ENCODE measurements around the gene ITPR1.

The ITPR1 gene

DNA sequence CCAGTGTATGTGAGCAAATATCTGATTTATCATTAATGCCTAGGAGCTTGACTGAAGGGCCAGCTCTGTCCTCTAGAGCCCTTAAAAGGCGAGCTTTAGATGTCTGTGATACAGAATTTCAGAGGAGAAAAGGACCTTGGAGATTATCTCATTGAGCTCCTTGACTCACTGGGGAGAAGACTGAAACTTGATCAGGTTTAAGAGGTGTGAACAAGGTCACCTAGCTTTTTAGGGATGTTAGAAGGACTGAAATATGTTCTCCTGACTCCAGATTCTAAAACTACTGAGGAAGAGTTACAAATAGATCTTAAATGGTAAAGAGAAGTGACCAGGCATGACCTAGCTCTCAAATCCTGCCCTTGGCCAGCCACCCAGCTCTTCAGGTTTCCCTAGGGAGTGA, 292.4 kb downstream of the ITPR1 start:
- DNase-seq (ENCODE audit: low spot score), result no peak

DNA sequence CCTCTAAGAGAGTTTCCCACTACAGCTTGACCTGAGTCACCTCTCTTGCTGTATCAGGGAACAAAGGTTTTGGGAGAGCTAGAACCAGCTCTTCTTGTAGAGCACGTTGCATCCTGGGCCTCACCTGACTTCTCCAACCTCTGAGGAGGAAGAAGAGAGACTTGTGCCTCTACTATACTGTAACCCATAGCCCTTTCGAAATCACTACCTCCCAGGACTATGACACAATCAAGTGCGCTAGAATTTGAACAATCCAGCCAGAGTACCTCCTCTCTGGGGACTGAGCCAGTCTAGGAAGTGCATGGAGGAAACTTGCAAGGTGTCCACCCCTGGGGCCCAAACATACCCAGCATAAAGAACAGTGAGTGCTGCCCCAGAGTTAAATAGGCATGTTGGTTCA, 293.3 kb downstream of the ITPR1 start:
- DNase-seq (ENCODE audit: low spot score), result no peak

GRCh38 chr3:4791358-4791757, 298.2 kb downstream of the ITPR1 start:
- no peak for DNase-seq (ENCODE audit: low spot score)

DNA sequence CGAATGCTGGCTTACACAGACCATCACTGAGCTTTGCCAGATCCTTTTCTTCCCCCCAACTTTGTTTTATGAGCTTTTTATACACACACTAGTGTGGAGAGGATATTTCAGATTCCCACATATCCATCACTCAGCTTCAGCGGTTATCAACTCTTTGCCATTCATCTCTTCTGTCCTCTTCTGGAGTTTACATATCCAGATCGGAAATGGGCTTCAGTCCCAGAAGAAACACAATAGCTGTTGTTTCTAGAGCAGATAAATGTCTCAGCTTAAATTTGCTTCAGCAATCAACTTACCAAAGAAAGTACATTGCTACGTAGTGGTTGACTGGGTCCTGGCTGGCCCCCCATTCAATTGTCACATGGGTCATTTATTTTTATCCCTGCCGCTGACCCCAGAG, 300.2 kb downstream of the ITPR1 start:
- no peak for DNase-seq (ENCODE audit: low spot score)

DNA sequence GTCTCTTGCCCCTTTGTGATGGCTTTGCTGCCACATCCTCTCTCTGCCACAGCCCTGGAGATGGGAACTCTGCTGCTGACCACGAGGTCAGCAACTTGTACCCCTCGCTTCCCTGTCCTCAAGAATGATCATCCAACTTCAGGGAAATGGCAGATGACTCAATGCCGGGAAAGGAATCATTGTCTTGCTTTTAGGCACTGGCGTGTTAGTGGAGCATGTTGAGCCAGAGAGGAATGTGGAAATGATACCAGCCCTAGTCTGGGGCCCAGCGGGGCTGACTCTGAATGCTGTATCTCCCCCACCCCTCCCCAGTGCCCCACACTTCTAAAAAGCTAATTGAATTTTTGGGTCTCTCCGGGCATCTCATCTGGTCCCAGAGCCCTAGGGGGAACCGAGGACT, 301.2 kb downstream of the ITPR1 start:
- no peak for DNase-seq (ENCODE audit: low spot score)

DNA sequence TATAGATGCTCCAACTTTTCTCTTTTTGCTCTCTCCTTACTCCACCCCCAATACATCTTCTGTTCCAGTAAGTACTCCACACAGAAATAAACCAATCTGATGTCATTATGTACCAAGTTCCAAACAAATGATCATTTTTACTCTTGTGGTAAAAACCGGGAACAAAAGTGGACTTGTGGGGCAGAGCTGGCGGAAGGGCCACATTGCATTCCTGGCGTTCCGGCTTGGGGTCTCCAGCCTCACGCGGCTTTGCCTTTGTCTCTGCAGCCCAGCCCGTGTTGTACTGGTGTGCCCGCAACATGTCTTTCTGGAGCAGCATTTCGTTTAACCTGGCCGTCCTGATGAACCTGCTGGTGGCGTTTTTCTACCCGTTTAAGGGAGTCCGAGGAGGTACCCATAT, 301.6 kb downstream of the ITPR1 start:
- no peak for DNase-seq (ENCODE audit: low spot score)

DNA sequence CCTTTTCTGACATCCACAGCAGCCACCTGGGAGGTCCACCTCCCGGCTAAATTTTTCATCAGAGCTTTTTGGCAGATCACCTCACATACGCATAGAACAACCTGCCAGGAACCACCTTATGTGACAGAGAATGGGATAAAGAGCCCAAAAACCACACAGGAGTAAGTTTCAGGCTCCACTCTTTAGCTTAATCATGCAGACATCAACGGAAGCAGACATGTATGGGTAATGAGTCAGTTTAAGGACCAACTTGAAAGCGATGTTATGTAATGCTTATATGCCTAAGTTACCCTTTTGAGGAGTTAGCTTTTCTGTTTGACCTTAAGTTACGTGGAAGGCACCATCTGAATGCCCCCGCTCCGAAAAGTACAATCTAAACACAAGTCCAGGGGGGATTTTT, 302.8 kb downstream of the ITPR1 start:
- no peak for DNase-seq (ENCODE audit: low spot score)

- DNase-seq (ENCODE audit: low spot score), result no peak
Measured at GRCh38 chr3:4797201-4797705, 304.1 kb downstream of the ITPR1 start.

- no peak for DNase-seq (ENCODE audit: low spot score)
Measured at GRCh38 chr3:4799266-4800256, 306.4 kb downstream of the ITPR1 start.

GRCh38 chr3:4800595-4800994, 307.4 kb downstream of the ITPR1 start:
- no peak for DNase-seq (ENCODE audit: low spot score)

- DNase-seq (ENCODE audit: low spot score), result no peak
Measured at GRCh38 chr3:4801892-4802291, 308.7 kb downstream of the ITPR1 start.

GRCh38 chr3:4802903-4803302, 309.8 kb downstream of the ITPR1 start:
- no peak for DNase-seq (ENCODE audit: low spot score)

DNA sequence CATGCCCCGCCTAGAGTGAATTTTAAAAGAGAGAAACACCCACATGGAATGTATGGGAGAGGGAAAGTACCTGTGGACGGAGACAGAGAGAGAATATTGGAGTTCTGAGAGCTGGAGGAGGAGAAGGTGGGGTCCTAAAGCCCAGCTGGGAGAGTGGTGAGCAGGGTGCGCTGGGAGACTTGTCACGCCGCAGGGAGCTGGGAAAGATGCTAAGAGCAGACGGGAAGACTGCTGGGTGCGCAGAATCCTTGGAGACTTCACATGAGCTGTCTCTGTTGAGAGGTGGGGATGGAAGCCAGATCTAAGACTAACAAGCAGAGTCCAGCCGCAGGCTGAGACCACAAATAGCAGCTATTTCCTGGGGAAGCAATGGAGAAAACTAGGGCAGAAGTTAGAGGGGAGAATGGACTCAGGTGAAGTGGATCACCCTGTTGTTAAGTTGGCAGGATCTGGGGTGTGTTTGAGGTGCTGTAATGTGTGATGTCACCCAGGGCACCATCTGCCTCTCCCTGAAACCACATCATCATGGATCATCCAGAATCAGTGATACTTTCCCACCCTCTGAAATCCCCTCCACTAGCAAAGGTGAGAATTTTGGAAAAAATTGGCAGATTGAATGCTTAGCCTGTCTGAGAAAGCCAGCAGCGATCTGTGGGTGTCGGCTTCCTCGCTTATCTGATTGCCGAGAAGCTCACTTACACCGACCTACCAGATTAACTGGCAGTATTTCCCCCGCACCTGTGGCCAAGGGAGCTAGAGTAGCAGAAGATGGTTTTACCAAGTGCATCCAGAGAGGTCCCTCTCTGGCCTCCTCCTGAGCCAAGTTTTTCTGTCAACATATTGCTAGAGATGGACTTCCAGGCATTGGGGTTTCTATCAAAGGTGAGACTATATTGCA, 311.3 kb downstream of the ITPR1 start:
- DNase-seq (ENCODE audit: low spot score), result peak; percentile 22

DNA sequence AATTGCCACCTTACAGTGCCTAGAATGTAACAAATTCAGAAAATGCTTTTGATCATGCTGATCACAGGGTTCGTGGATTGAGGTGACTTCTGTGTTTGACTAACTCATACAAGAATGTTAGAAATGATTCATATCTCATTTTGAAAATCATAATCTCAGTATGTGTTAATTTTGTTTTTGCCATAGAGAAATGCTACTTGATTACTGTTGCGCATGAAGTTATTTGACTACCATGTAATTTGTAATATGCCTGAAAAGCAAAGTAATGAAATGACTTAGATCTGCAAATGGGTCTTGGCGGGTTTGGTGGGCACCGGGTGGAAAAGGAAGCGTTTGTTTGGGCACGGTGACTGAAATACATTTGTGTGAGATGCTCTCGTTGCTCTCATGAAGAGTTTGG, 312.5 kb downstream of the ITPR1 start:
- no peak for DNase-seq (ENCODE audit: low spot score)

DNA sequence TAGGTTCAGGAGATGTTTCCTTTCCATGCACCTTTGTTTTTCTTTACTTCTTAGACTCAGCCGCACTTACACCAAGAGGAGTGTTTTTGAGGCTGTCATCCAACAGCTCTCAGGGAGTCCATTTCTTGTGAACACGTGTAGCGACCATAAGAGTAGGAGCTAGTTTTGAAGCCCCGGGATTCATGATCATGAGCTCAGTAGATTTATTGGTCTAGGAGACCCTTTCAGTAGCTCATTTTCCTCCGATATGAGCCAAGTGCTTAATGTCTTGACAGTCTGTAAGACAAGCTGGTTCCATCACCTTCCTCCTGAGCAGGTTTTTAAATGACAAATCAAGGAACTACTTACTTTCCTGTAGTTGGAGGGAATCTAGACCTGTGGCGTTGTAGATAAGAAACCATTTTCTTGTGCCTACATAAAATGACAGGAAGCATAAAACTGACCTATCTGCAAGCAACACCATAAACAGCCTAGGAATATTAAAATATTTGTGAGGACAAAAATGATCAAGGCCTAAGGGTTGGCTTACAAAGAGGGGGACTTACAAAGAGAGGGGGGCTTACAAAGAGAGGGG, 313.5 kb downstream of the ITPR1 start:
- DNase-seq (ENCODE audit: low spot score), result no peak

GRCh38 chr3:4807381-4808280, 314.5 kb downstream of the ITPR1 start:
- DNase-seq (ENCODE audit: low spot score), result no peak

DNA sequence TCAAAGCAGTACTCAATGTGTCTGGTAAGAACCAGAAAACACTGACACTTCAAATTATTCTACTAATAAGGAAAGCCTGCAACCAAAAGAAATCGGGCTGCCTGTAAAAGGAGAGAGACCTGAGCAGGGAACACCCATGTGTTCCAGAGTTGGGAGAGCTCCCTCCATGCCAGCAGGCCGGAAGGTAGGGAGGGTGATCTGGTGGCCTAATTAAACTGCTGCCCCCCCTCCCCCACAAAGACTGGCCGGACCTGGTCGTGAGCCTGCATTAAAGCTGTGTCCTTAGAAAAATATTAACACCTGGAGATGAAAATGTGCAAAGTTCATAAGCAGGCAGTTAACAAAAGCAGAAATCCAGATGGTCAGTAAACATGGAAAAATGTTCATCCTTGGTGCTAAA, 315.5 kb downstream of the ITPR1 start:
- DNase-seq (ENCODE audit: low spot score), result no peak

- no peak for DNase-seq (ENCODE audit: low spot score)
Measured at GRCh38 chr3:4809922-4810321, 316.8 kb downstream of the ITPR1 start.

DNA sequence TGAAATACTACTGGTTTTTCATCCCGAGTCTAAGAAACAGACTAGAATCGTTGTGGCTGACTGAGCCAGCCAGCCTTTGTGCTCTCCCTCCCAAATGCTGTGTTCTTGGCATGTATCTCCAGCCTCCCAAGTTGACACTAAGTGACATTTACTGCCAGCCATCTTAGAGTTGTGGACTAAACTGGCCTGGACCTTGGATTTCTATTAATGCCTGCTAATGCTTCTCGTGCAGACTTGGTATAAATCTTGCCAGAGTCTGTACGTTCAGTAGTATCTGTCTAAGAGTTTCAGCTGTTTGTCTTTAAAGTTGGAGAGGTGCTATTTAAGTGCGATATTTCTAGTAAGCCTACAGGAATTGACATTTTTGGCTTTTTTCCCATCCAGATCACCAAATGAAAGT, 319.4 kb downstream of the ITPR1 start:
- no peak for DNase-seq (ENCODE audit: low spot score)

GRCh38 chr3:4813909-4814304, 320.8 kb downstream of the ITPR1 start:
- no peak for DNase-seq (ENCODE audit: low spot score)

DNA sequence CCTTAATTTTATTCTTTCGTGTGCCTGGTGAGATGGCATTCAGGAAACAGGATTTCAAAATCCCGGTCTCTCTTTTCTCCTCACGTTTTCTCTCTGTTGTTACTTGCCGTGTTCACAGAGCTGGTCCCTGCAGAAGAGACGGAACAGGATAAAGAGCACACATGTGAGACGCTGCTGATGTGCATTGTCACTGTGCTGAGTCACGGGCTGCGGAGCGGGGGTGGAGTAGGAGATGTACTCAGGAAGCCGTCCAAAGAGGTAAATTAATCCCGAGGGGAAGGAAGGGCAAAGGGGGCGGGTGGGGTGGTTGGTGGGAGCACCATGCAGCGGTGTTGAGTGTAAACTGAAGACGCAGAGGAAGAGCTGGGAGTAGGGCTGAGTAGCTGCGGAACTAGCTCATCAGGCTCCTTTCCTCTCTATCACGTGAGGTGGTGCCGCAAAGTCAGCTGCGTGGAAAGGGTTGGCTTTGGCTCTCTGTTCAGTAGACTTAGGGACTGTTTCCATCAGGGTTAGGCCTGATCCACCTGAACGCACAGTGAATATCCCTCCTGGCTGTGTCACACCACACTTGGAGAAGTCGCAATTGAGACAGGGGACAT, 321.3 kb downstream of the ITPR1 start:
- no peak for DNase-seq (ENCODE audit: low spot score)
